Endothelial cell of umbilical vein (primary cell): Measurements from ENCODE around the gene RIPOR3. TPM values are rescaled to one million over a fixed set of nuclear protein-coding genes. Genes with fewer than 3 reads are reported as not detected.

ENCODE experiments used
- BruUV-seq: library from RNA; stranded (reverse); fragments of 400-500 nt; replicated peaks from 2 replicates; lab custom pipeline; 2021; lab: Mats Ljungman, UMichigan
- CTCF ChIA-PET: fragments of 300-600, 350-600 bp; sonication (Branson Sonifier 250); formaldehyde crosslinking; loops from one replicate; lab custom pipeline; 2021; ENCODE audit warnings: antibody characterized with exemption, inconsistent platforms; lab: Charles Lee
- POLR2A ChIA-PET: fragments of 300-600, 350-600 bp; sonication (Branson Sonifier 250); formaldehyde crosslinking; loops from one replicate; lab custom pipeline; 2021; ENCODE audit warnings: antibody characterized with exemption, inconsistent platforms; lab: Charles Lee
- DNase-seq: peaks from one replicate; pipeline ENCODE4 v3.0.0-alpha.2; 2011; ENCODE audit warnings: low read depth, low spot score
- FAIRE-seq: peaks from 2 replicates; lab custom pipeline; 2011; peaks lifted over from hg19 to GRCh38; lab: Jason Lieb, UNC
- H2AFZ ChIP-seq: 2 replicates; pipeline ENCODE4 v1.6.0; 2012; ENCODE audit warnings: low read depth, low read length, control low read depth, inconsistent platforms
- H3K27ac ChIP-seq: 2 replicates; pipeline ENCODE4 v1.5.1; 2011; ENCODE audit warnings: low read depth, mild to moderate bottlenecking, control low read depth, low read length, moderate library complexity; ENCODE audit not compliant: insufficient read depth
- H3K27me3 ChIP-seq, 2 experiments: 2 replicates each; pipeline versions ENCODE4 v1.6.0 to v1.6.1; 2011; ENCODE audit warnings: low read length in 2 of 2, mixed read lengths in 1 of 2; ENCODE audit not compliant: control insufficient read depth in 2 of 2, insufficient read depth in 2 of 2
- H3K36me3 ChIP-seq, 2 experiments: 2 replicates in 1 of 2; 3 replicates in 1 of 2; pipeline ENCODE4 v1.5.1; 2011; ENCODE audit warnings: low read length in 2 of 2, mild to moderate bottlenecking in 1 of 2, moderate library complexity in 1 of 2; ENCODE audit not compliant: control insufficient read depth in 2 of 2, insufficient read depth in 2 of 2; ENCODE audit errors: extremely low read depth in 1 of 2
- H3K4me1 ChIP-seq: 3 replicates; pipeline ENCODE4 v1.5.1; 2011; ENCODE audit warnings: mild to moderate bottlenecking, low read length; ENCODE audit not compliant: control insufficient read depth, insufficient read depth; ENCODE audit errors: extremely low read depth
- H3K4me2 ChIP-seq: 2 replicates; pipeline ENCODE4 v1.6.1; 2011; ENCODE audit warnings: low read length, control low read depth, mixed read lengths; ENCODE audit not compliant: insufficient read depth
- H3K4me3 ChIP-seq, 3 experiments: fragments of 200-600 bp in 1 of 3; sonication (generic), shearing (Covaris generic) in 1 of 3; replicated peaks in 1 of 3; 2 replicates each; pipeline ENCODE4 v1.5.1; 2011 to 2016; ENCODE audit warnings: control low read depth in 3 of 3, low read length in 3 of 3, mild to moderate bottlenecking in 2 of 3, inconsistent platforms in 1 of 3, low read depth in 1 of 3, moderate library complexity in 1 of 3; ENCODE audit not compliant: insufficient read depth in 1 of 3
- H3K79me2 ChIP-seq: 2 replicates; pipeline ENCODE4 v1.6.0; 2012; ENCODE audit warnings: low read length, inconsistent platforms; ENCODE audit not compliant: control insufficient read depth, insufficient read depth
- H3K9ac ChIP-seq: replicated peaks from 2 replicates; pipeline ENCODE3; 2011; ENCODE audit warnings: low read length, control low read depth; ENCODE audit not compliant: insufficient read depth; ENCODE audit errors: extremely low read depth
- H3K9me1 ChIP-seq: replicated peaks from 3 replicates; pipeline ENCODE4 v1.6.0; 2011; ENCODE audit warnings: mild to moderate bottlenecking, low read length; ENCODE audit not compliant: control insufficient read depth, insufficient read depth; ENCODE audit errors: extremely low read depth
- H3K9me3 ChIP-seq: replicated peaks from 2 replicates; pipeline ENCODE4 v1.5.1; 2012; ENCODE audit warnings: low read length, inconsistent platforms; ENCODE audit not compliant: control insufficient read depth, insufficient read depth
- H4K20me1 ChIP-seq: replicated peaks from 2 replicates; pipeline ENCODE3; 2011; ENCODE audit warnings: mild to moderate bottlenecking, low read length; ENCODE audit not compliant: control insufficient read depth, insufficient read depth; ENCODE audit errors: extremely low read depth
- EZH2 ChIP-seq: IDR thresholded peaks from 2 replicates; pipeline ENCODE4 v1.6.1; 2012; ENCODE audit warnings: borderline replicate concordance, low read depth, mild to moderate bottlenecking, moderate library complexity, low read length, inconsistent platforms; ENCODE audit not compliant: severe bottlenecking
- FOS ChIP-seq: IDR thresholded peaks from 2 replicates; pipeline ENCODE4 v1.6.1; 2011; ENCODE audit warnings: mild to moderate bottlenecking, low read length, moderate library complexity, borderline replicate concordance; ENCODE audit not compliant: insufficient read depth
- GATA2 ChIP-seq: IDR thresholded peaks from 2 replicates; pipeline ENCODE4 v1.7.0; 2011; ENCODE audit warnings: low read depth, mild to moderate bottlenecking, moderate library complexity, mixed read lengths, low read length; ENCODE audit not compliant: insufficient read length, insufficient read depth
- JUN ChIP-seq: IDR thresholded peaks from 2 replicates; pipeline ENCODE4 v1.6.1; 2011; ENCODE audit warnings: borderline replicate concordance, low read depth; ENCODE audit not compliant: insufficient read length, insufficient read depth
- MAX ChIP-seq: IDR thresholded peaks from 2 replicates; pipeline ENCODE4 v1.6.1; 2011; ENCODE audit not compliant: insufficient read depth, insufficient read length
- MYC ChIP-seq: IDR thresholded peaks from one replicate; pipeline ENCODE4 v1.6.1; 2011; ENCODE audit warnings: mild to moderate bottlenecking, low read depth, low read length
- POLR2A ChIP-seq: IDR thresholded peaks from 2 replicates; pipeline ENCODE4 v1.6.1; 2012; ENCODE audit warnings: low read depth, mild to moderate bottlenecking, control low read depth, low read length
- POLR2AphosphoS5 ChIP-seq: IDR thresholded peaks from 2 replicates; pipeline ENCODE4 v1.6.1; 2012; ENCODE audit warnings: low read depth, mild to moderate bottlenecking, control low read depth, low read length, moderate library complexity; ENCODE audit not compliant: insufficient read depth
- dilution Hi-C: fragments of 300-500 bp; cut with MboI; formaldehyde crosslinking; loops from one replicate; pipeline ENCODE4 v1.15.0; 2019; ENCODE audit warnings: low sequenced_read_pairs; ENCODE audit not compliant: extremely low pct_ligation_motif_present
- intact Hi-C: fragments of 100-400 bp; cut with micrococcal nuclease; formaldehyde crosslinking; loops from one replicate; pipeline ENCODE4 v1.10.0; 2022
- polyA plus RNA-seq, 4 experiments: library from polyadenylated mRNA; depleted of rRNA in 3 of 4; stranded (reverse) in 3 of 4; unstranded in 1 of 4; fragments of >200 nt; gene quantifications; 2 replicates each; pipeline versions ENCODE4 v1.2.1 to v1.2.3, GENCODE V29; 2011 to 2012; ENCODE audit warnings: missing spikeins in 1 of 4
- total RNA-seq: library from RNA; stranded (reverse); gene quantifications from 2 replicates; pipeline ENCODE4 v1.2.3, GENCODE V29; 2021
- TF ChIP-seq, protein P1 (sequence below), 2 donors: IDR thresholded peaks; 1 replicate in 1 of 2; 2 replicates in 1 of 2; pipeline ENCODE4 v1.5.1; 2011; ENCODE audit warnings: low read length in 2 of 2, mild to moderate bottlenecking in 2 of 2, moderate library complexity in 2 of 2, control low read depth in 1 of 2, inconsistent platforms in 1 of 2, low read depth in 1 of 2; ENCODE audit not compliant: insufficient read depth in 1 of 2; ENCODE audit errors: extremely low read depth in 1 of 2

The RIPOR3 gene
- total and polyA plus RNA-seq, 2 donors (not counting 3 experiments of a cell fraction or from before 2014, with no cell fraction given) = not detected

DNA sequence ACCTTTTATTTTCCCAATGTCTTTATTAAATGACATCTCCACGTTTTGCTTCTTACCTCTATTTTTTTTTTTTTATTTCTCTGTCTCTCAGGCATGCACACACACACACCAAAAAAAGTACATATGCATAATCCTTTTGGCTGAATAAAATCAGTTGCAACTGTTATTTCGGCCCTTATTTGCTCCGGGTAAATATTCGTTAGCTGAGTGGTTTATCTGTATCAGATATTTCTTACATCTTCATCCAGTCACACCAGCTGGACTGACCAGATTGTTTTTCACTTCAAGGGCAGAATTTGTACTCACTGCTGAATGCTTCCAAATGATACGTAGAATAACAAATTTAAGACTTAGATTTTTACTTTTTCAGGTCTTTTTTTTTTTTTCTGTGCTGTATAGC, 135.7 kb downstream of the RIPOR3 start:
- dilution Hi-C loops = no loop called here
- H3K9me3 ChIP-seq = no peaks in the 10 kb centered on the region
- intact Hi-C loops = no loop called here

More for the DNA sequence above, 135.7 kb downstream of the RIPOR3 start:
- CTCF ChIA-PET = interaction anchor here (0.8 to 11.7 kb wide), 2 partner anchors 14 to 32 kb away, joined by 3 to 99 read pairs; no protein-coding TSS in a partner anchor
- no peak for DNase-seq
- FAIRE-seq = no peak
- no peaks in the 10 kb centered on the region for H4K20me1 ChIP-seq
- TF ChIP-seq MAX (no peak), POLR2A (no peak), JUN (no peak), EZH2 (no peak), POLR2AphosphoS5 (no peak), GATA2 (no peak), MYC (no peak), FOS (no peak)
- TF ChIP-seq, protein P1, sequence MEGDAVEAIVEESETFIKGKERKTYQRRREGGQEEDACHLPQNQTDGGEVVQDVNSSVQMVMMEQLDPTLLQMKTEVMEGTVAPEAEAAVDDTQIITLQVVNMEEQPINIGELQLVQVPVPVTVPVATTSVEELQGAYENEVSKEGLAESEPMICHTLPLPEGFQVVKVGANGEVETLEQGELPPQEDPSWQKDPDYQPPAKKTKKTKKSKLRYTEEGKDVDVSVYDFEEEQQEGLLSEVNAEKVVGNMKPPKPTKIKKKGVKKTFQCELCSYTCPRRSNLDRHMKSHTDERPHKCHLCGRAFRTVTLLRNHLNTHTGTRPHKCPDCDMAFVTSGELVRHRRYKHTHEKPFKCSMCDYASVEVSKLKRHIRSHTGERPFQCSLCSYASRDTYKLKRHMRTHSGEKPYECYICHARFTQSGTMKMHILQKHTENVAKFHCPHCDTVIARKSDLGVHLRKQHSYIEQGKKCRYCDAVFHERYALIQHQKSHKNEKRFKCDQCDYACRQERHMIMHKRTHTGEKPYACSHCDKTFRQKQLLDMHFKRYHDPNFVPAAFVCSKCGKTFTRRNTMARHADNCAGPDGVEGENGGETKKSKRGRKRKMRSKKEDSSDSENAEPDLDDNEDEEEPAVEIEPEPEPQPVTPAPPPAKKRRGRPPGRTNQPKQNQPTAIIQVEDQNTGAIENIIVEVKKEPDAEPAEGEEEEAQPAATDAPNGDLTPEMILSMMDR (IDR thresholded peaks at IDR 0.05; ENCODE audit: extremely low read depth in 1 of 2, insufficient read depth in 1 of 2, low read depth in 1 of 2, low read length in 2 of 2) = no peak
- no peak overlapping the region for H3K4me3 ChIP-seq
- peaks cover 26% of the 10 kb centered on the region for H3K4me1 ChIP-seq
- H3K36me3 ChIP-seq = no peaks in the 10 kb centered on the region
- no peak overlapping the region for H3K9ac ChIP-seq
- H2AFZ ChIP-seq = no peak overlapping the region
- POLR2A ChIA-PET = no interaction called here
- BruUV-seq = no TSS peak
- no peaks in the 10 kb centered on the region for H3K27me3 ChIP-seq
- peaks cover 79% of the 10 kb centered on the region for H3K79me2 ChIP-seq
- H3K9me1 ChIP-seq = no peaks in the 10 kb centered on the region
- H3K27ac ChIP-seq = no peak overlapping the region
- no peak overlapping the region for H3K4me2 ChIP-seq
